Ovary (tissue), 3 donors: ENCODE results near the gene WFIKKN1.

Experiments used
- CTCF ChIP-seq, 3 donors: fragments of 450-650 bp in 2 of 3; fragments of 200-600 bp in 1 of 3; IDR thresholded peaks; one replicate each; pipeline versions ENCODE4 v1.5.1 to v1.8.0; 2016 to 2022; ENCODE audit warnings: antibody characterized with exemption in 3 of 3, mild to moderate bottlenecking in 1 of 3
- POLR2A ChIP-seq: fragments of 450-650 bp; IDR thresholded peaks from one replicate; pipeline ENCODE4 v1.6.1; 2017; ENCODE audit warnings: antibody characterized with exemption, mild to moderate bottlenecking, moderate library complexity
- donor health status: DM: no; HTN: no; CAD: no.

GRCh38 chr16:621526-622105 is 9.2 kb upstream of the WFIKKN1 start:
- TF ChIP-seq CTCF (IDR thresholded peaks at IDR 0.05) = no peak
- TF ChIP-seq POLR2A = no peak
